ENCODE data around the gene CEMIP.

DNA sequence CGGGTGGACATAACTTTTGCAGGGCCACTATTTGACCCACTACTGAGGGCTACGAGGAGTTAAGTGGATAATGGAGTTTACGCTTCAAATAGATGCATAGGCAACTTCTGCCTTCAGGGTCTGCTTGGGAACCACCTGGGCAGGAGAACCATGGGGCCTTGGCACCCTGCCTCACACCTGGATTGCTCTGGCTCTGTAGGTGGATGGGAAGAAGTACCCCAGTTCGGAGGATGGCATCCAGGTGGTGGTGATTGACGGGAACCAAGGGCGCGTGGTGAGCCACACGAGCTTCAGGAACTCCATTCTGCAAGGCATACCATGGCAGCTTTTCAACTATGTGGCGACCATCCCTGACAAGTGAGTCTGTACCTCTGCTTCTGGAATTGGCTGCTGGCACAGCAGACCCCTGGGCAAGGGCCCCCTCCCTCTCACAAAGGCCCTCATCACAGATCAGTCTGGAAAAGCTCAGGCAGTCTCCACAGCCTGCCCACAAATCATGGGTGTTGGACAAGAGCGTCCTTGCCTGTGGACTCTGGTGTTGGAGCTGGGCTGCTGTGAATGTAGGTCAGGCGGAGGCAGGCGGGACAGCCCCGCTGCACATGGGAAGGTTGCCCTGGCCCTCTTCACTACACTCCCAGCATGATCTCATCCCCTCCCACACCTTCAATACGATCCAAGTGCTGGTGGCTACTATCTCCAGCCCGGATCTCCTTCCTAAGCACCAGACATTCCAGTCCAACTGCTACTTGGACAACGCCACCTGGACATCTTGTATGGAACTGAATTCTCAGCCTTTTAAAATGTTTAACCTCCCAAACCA lies 163.8 kb downstream of the CEMIP start:
- no peak for TF ChIP-seq NFIC (IDR thresholded peaks at IDR 0.05; ENCODE audit: low read depth, low read length)
- TF ChIP-seq SREBF2 (IDR thresholded peaks at IDR 0.05; ENCODE audit: low read length), result no peak
- no peak for TF ChIP-seq EGR1 (IDR thresholded peaks at IDR 0.05; ENCODE audit: borderline replicate concordance in 1 of 2, low read depth in 2 of 2, low read length in 2 of 2)
- no peak for TF ChIP-seq SMC3 (IDR thresholded peaks at IDR 0.05; ENCODE audit: borderline replicate concordance, low read length)
- no peak for TF ChIP-seq RFX5 (IDR thresholded peaks at IDR 0.05; ENCODE audit: low read depth, low read length)
- TF ChIP-seq, protein P1, sequence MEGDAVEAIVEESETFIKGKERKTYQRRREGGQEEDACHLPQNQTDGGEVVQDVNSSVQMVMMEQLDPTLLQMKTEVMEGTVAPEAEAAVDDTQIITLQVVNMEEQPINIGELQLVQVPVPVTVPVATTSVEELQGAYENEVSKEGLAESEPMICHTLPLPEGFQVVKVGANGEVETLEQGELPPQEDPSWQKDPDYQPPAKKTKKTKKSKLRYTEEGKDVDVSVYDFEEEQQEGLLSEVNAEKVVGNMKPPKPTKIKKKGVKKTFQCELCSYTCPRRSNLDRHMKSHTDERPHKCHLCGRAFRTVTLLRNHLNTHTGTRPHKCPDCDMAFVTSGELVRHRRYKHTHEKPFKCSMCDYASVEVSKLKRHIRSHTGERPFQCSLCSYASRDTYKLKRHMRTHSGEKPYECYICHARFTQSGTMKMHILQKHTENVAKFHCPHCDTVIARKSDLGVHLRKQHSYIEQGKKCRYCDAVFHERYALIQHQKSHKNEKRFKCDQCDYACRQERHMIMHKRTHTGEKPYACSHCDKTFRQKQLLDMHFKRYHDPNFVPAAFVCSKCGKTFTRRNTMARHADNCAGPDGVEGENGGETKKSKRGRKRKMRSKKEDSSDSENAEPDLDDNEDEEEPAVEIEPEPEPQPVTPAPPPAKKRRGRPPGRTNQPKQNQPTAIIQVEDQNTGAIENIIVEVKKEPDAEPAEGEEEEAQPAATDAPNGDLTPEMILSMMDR (IDR thresholded peaks at IDR 0.05 in 2 of 3, conservative IDR thresholded peaks at IDR 0.05 in 1 of 3; ENCODE audit: control insufficient read depth in 2 of 3, extremely low read depth in 1 of 3, insufficient read depth in 1 of 3, low read depth in 3 of 3, low read length in 3 of 3), result no peak
- TF ChIP-seq, protein P2, sequence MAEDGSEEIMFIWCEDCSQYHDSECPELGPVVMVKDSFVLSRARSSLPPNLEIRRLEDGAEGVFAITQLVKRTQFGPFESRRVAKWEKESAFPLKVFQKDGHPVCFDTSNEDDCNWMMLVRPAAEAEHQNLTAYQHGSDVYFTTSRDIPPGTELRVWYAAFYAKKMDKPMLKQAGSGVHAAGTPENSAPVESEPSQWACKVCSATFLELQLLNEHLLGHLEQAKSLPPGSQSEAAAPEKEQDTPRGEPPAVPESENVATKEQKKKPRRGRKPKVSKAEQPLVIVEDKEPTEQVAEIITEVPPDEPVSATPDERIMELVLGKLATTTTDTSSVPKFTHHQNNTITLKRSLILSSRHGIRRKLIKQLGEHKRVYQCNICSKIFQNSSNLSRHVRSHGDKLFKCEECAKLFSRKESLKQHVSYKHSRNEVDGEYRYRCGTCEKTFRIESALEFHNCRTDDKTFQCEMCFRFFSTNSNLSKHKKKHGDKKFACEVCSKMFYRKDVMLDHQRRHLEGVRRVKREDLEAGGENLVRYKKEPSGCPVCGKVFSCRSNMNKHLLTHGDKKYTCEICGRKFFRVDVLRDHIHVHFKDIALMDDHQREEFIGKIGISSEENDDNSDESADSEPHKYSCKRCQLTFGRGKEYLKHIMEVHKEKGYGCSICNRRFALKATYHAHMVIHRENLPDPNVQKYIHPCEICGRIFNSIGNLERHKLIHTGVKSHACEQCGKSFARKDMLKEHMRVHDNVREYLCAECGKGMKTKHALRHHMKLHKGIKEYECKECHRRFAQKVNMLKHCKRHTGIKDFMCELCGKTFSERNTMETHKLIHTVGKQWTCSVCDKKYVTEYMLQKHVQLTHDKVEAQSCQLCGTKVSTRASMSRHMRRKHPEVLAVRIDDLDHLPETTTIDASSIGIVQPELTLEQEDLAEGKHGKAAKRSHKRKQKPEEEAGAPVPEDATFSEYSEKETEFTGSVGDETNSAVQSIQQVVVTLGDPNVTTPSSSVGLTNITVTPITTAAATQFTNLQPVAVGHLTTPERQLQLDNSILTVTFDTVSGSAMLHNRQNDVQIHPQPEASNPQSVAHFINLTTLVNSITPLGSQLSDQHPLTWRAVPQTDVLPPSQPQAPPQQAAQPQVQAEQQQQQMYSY (CRISPR knock-in tag; IDR thresholded peaks at IDR 0.05), result no peak
- no peak for TF ChIP-seq FOXM1 (IDR thresholded peaks at IDR 0.05; ENCODE audit: low read depth, low read length)
- no peak for TF ChIP-seq POLR2AphosphoS5 (IDR thresholded peaks at IDR 0.05; ENCODE audit: low read length)
- TF ChIP-seq, protein P3, sequence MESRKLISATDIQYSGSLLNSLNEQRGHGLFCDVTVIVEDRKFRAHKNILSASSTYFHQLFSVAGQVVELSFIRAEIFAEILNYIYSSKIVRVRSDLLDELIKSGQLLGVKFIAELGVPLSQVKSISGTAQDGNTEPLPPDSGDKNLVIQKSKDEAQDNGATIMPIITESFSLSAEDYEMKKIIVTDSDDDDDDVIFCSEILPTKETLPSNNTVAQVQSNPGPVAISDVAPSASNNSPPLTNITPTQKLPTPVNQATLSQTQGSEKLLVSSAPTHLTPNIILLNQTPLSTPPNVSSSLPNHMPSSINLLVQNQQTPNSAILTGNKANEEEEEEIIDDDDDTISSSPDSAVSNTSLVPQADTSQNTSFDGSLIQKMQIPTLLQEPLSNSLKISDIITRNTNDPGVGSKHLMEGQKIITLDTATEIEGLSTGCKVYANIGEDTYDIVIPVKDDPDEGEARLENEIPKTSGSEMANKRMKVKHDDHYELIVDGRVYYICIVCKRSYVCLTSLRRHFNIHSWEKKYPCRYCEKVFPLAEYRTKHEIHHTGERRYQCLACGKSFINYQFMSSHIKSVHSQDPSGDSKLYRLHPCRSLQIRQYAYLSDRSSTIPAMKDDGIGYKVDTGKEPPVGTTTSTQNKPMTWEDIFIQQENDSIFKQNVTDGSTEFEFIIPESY (IDR thresholded peaks at IDR 0.05), result no peak

Data from GM12878 (cell line).